Fibroblast of lung (primary cell): ENCODE measurements around the gene TAX1BP1. TPM values are rescaled to one million over a fixed set of nuclear protein-coding genes. Genes with fewer than 3 reads are reported as not detected.

Experiments
- DNase-seq, 2 donors: peaks; one replicate each; pipeline versions ENCODE4 v3.0.0 to v3.0.0-alpha.2; 2010; ENCODE audit warnings: low read depth in 2 of 2
- H2AFZ ChIP-seq: 2 replicates; pipeline ENCODE4 v1.5.1; 2012; ENCODE audit warnings: low read length, control low read depth, inconsistent platforms
- H3K27ac ChIP-seq: 2 replicates; pipeline ENCODE4 v1.5.1; 2011; ENCODE audit warnings: low read length, control low read depth; ENCODE audit not compliant: insufficient read depth
- H3K27me3 ChIP-seq: 2 replicates; pipeline ENCODE4 v1.5.1; 2011; ENCODE audit warnings: mild to moderate bottlenecking, low read length; ENCODE audit not compliant: control insufficient read depth, insufficient read depth
- H3K36me3 ChIP-seq: 2 replicates; pipeline ENCODE4 v1.5.1; 2011; ENCODE audit warnings: low read length; ENCODE audit not compliant: control insufficient read depth, insufficient read depth
- H3K4me1 ChIP-seq: 2 replicates; pipeline ENCODE4 v1.5.1; 2011; ENCODE audit warnings: low read length; ENCODE audit not compliant: control insufficient read depth, insufficient read depth; ENCODE audit errors: extremely low read depth
- H3K4me2 ChIP-seq: 2 replicates; pipeline ENCODE4 v1.5.1; 2011; ENCODE audit warnings: low read length, control low read depth; ENCODE audit not compliant: insufficient read depth; ENCODE audit errors: extremely low read depth
- H3K4me3 ChIP-seq, 4 experiments: fragments of 200-600 bp in 1 of 4; sonication (generic) in 1 of 4; replicated peaks in 1 of 4; 2 replicates each; pipeline ENCODE4 v1.5.1; 2011 to 2016; ENCODE audit warnings: low read length in 4 of 4, low read depth in 3 of 4, mild to moderate bottlenecking in 3 of 4, control low read depth in 2 of 4, inconsistent platforms in 1 of 4, mixed read lengths in 1 of 4; ENCODE audit not compliant: insufficient read depth in 1 of 4; ENCODE audit errors: control extremely low read depth in 1 of 4
- H3K79me2 ChIP-seq: 2 replicates; pipeline ENCODE4 v1.5.1; 2012; ENCODE audit warnings: mild to moderate bottlenecking, low read length, inconsistent platforms; ENCODE audit not compliant: control insufficient read depth, insufficient read depth
- H3K9ac ChIP-seq: 2 replicates; pipeline ENCODE4 v1.5.1; 2011; ENCODE audit warnings: mild to moderate bottlenecking, low read length, control low read depth; ENCODE audit not compliant: insufficient read depth
- H3K9me3 ChIP-seq: 2 replicates; pipeline ENCODE4 v1.5.1; 2012; ENCODE audit warnings: low read depth, low read length; ENCODE audit not compliant: control insufficient read depth, insufficient read depth
- H4K20me1 ChIP-seq: 2 replicates; pipeline ENCODE4 v1.5.1; 2011; ENCODE audit warnings: low read length; ENCODE audit not compliant: control insufficient read depth, insufficient read depth; ENCODE audit errors: extremely low read depth
- CTCF ChIP-seq, 2 donors: IDR thresholded peaks in 1 of 2; conservative IDR thresholded peaks in 1 of 2; 1 replicate in 1 of 2; 2 replicates in 1 of 2; pipeline ENCODE4 v1.5.1; 2011 to 2012; ENCODE audit warnings: low read length in 2 of 2, control low read depth in 1 of 2, inconsistent platforms in 1 of 2, low read depth in 1 of 2, mild to moderate bottlenecking in 1 of 2
- EZH2 ChIP-seq: IDR thresholded peaks from 2 replicates; pipeline ENCODE4 v1.5.1; 2012; ENCODE audit warnings: low read length, control low read depth, mild to moderate bottlenecking; ENCODE audit errors: missing control alignments
- polyA plus RNA-seq, 2 donors: library from polyadenylated mRNA; depleted of rRNA in 1 of 2; stranded (reverse) in 1 of 2; unstranded in 1 of 2; fragments of >200 nt; gene quantifications; 2 replicates each; pipeline ENCODE4 v1.2.1, GENCODE V29; 2011 to 2012; ENCODE audit warnings: missing spikeins in 1 of 2
- total RNA-seq: library from RNA; depleted of rRNA; stranded (reverse); fragments of >200 nt; gene quantifications from 2 replicates; pipeline ENCODE4 v1.2.1, GENCODE V29; 2014

The TAX1BP1 gene
- total and polyA plus RNA-seq, 2 donors (not counting 1 experiment from before 2014, with no cell fraction given) = 98.6 to 111 TPM

DNA sequence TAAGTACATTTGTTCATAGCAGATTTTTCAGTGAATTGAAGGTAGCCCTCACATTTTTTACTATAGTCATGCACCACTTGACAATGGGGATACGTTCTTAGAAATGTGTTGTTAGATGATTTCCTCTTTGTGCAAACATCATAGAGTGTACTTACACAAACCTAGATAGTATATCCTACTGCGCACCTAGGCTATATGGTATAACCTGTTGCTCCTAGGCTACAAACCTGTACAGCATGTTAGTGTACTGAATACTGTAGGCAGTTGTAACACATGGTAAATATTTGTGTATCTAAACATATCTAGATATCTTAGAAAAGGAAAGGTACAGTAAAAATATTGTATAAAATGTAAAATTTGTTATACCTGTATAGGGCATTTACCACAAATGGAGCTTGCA, 41.2 kb downstream of the TAX1BP1 start:
- no peak for DNase-seq
- H3K79me2 ChIP-seq = no peaks in the 10 kb centered on the region
- no peak overlapping the region for H2AFZ ChIP-seq
- H3K9ac ChIP-seq = no peak overlapping the region
- no peak overlapping the region for H3K4me3 ChIP-seq
- H3K4me1 ChIP-seq = no peaks in the 10 kb centered on the region
- H3K9me3 ChIP-seq = no peaks in the 10 kb centered on the region
- H4K20me1 ChIP-seq = no peaks in the 10 kb centered on the region
- no peak overlapping the region for H3K4me2 ChIP-seq
- peaks cover 2% of the 10 kb centered on the region for H3K36me3 ChIP-seq
- no peaks in the 10 kb centered on the region for H3K27me3 ChIP-seq
- no peak overlapping the region for H3K27ac ChIP-seq
- no peak for TF ChIP-seq EZH2
- TF ChIP-seq CTCF (conservative IDR thresholded peaks at IDR 0.05 in 1 of 2, IDR thresholded peaks at IDR 0.05 in 1 of 2; ENCODE audit: low read depth in 1 of 2, low read length in 2 of 2) = no peak

DNA sequence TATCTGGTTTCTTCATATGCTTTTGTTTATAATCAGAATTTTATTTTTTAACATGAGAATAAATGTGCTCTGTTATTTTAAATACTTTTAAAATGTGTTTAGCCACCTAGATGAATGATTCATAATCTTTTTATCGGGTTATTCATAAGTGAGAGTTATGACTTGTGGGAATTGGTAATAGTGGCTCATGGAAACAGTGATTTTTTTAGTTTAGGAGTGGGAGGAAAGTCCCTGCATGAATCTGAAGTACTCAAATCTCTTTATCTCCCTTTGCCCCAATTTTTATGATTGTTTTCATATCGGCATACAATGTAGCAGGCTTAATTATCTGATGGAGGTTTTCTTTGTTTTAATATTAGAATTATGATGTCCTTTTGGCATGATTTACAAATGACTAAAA, 42.9 kb downstream of the TAX1BP1 start:
- H3K4me1 ChIP-seq = no peaks in the 10 kb centered on the region
- H3K79me2 ChIP-seq = no peaks in the 10 kb centered on the region
- H3K4me3 ChIP-seq = no peak overlapping the region
- no peak overlapping the region for H2AFZ ChIP-seq
- H4K20me1 ChIP-seq = no peaks in the 10 kb centered on the region
- H3K9ac ChIP-seq = no peak overlapping the region
- peak in 1 of 2 donors; percentile 39 for DNase-seq
- no peak overlapping the region for H3K4me2 ChIP-seq
- H3K36me3 ChIP-seq = peaks cover 2% of the 10 kb centered on the region
- H3K27ac ChIP-seq = no peak overlapping the region
- TF ChIP-seq CTCF (conservative IDR thresholded peaks at IDR 0.05 in 1 of 2, IDR thresholded peaks at IDR 0.05 in 1 of 2; ENCODE audit: low read depth in 1 of 2, low read length in 2 of 2) (no peak), EZH2 (no peak)
- no peaks in the 10 kb centered on the region for H3K27me3 ChIP-seq
- no peaks in the 10 kb centered on the region for H3K9me3 ChIP-seq

GRCh38 chr7:27784399-27785053, 44.6 kb downstream of the TAX1BP1 start:
- peaks cover 2% of the 10 kb centered on the region for H3K36me3 ChIP-seq
- no peak overlapping the region for H3K9ac ChIP-seq
- H3K4me3 ChIP-seq = no peak overlapping the region
- H3K27me3 ChIP-seq = no peaks in the 10 kb centered on the region
- H2AFZ ChIP-seq = no peak overlapping the region
- H3K27ac ChIP-seq = no peak overlapping the region
- DNase-seq = peak; percentile 61 to 68
- H3K9me3 ChIP-seq = no peaks in the 10 kb centered on the region
- no peaks in the 10 kb centered on the region for H3K4me1 ChIP-seq
- no peaks in the 10 kb centered on the region for H4K20me1 ChIP-seq
- TF ChIP-seq CTCF (conservative IDR thresholded peaks at IDR 0.05 in 1 of 2, IDR thresholded peaks at IDR 0.05 in 1 of 2; ENCODE audit: low read depth in 1 of 2, low read length in 2 of 2) (peak; percentile 32 to 51), EZH2 (no peak)
- no peaks in the 10 kb centered on the region for H3K79me2 ChIP-seq
- peak overlapping the region; percentile 15 for H3K4me2 ChIP-seq
